Heart right ventricle (tissue), 16 donors: ENCODE measurements around the gene ALKBH5. TPM values are rescaled to one million over a fixed set of nuclear protein-coding genes. Genes with fewer than 3 reads are reported as not detected.

Experiments used
- ATAC-seq, 8 donors: fragments of 200-7000 bp; cut with Tn5 transposase; one replicate each; pipeline ENCODE4 v1.9.1; 2020; ENCODE audit warnings: mild to moderate bottlenecking in 8 of 8, moderate library complexity in 8 of 8, moderate number of reproducible peaks in 1 of 8
- DNase-seq, 2 donors: peaks; one replicate each; pipeline ENCODE4 v3.0.0-alpha.2; 2020
- H3K27ac ChIP-seq, 10 donors: fragments of 200-600 bp; sonication (generic) in 2 of 10; one replicate each; pipeline versions ENCODE4 v1.5.0 to v1.8.0; 2020 to 2022; ENCODE audit warnings: mild to moderate bottlenecking in 3 of 10
- H3K27me3 ChIP-seq, 7 donors: fragments of 200-600 bp; one replicate each; pipeline ENCODE4 v1.8.0; 2021 to 2022; ENCODE audit warnings: mild to moderate bottlenecking in 2 of 7
- H3K36me3 ChIP-seq, 9 donors: fragments of 200-600 bp; sonication (generic) in 1 of 9; one replicate each; pipeline versions ENCODE4 v1.5.0 to v1.8.0; 2020 to 2022; ENCODE audit warnings: mild to moderate bottlenecking in 2 of 9
- H3K4me1 ChIP-seq, 9 donors: fragments of 200-600 bp; sonication (generic) in 1 of 9; one replicate each; pipeline versions ENCODE4 v1.5.0 to v1.8.0; 2020 to 2022; ENCODE audit warnings: mild to moderate bottlenecking in 4 of 9
- H3K4me3 ChIP-seq, 10 donors: fragments of 200-600 bp; sonication (generic) in 2 of 10; one replicate each; pipeline versions ENCODE4 v1.5.0 to v1.8.0; 2020 to 2022; ENCODE audit warnings: mild to moderate bottlenecking in 7 of 10, moderate library complexity in 2 of 10
- H3K9me3 ChIP-seq, 11 donors: fragments of 200-600 bp in 10 of 11; sonication (generic) in 2 of 11; one replicate each; pipeline versions ENCODE4 v1.5.0 to v1.8.0; 2013 to 2022; ENCODE audit warnings: mild to moderate bottlenecking in 2 of 11, control low read depth in 1 of 11, moderate library complexity in 1 of 11
- CTCF ChIP-seq, 9 donors: fragments of 200-600 bp; sonication (generic) in 2 of 9; IDR thresholded peaks; one replicate each; pipeline versions ENCODE4 v1.5.0 to v1.8.0; 2021 to 2022; ENCODE audit warnings: antibody characterized with exemption in 9 of 9, mild to moderate bottlenecking in 5 of 9, moderate library complexity in 1 of 9
- WGBS, 2 donors: extraction: QIAGEN DNeasy Blood & Tissue Kit; methylation state at CpG; one replicate each; pipeline ENCODE4 v1.1.7; 2013; ENCODE audit warnings: inconsistent platforms in 1 of 2; 5-methylcytosine and 5-hydroxymethylcytosine counted together
- intact Hi-C, 10 donors: fragments of 100-400 bp; cut with DNase I; formaldehyde crosslinking; loops; one replicate each; pipeline versions ENCODE4 v1.11.1 to v1.14.2; 2022
- polyA plus RNA-seq, 2 donors: library from polyadenylated mRNA; stranded (reverse); fragments of 200-250 nt; gene quantifications; one replicate each; pipeline ENCODE4 v1.2.3, GENCODE V29; 2013
- total RNA-seq, 10 donors: library from RNA; stranded (reverse); fragmentation: NEBNext Ultra II Directional in 3 of 10; extraction: Animal tissue kit (Norgen Biotek cat#: 25700) in 3 of 10; gene quantifications; one replicate each; pipeline versions ENCODE4 v1.2.1 to v1.2.4, GENCODE V29; 2021 to 2023
- donor health status: Arrhythmogenic right ventricular cardiomyopathy.
- donor health status: ischemic (EF 13 %, LVEDD 7.1; RV severe dilation, severe dysfunction).
- donor health status: healthy with polysubstance abuse.
- donor health status: DM: no; HTN: yes; CAD: no.
- donor health status: DM: no; HTN: no; CAD: no.
- donor health status: ischemic (EF 25% LVEDD 6.9; RV normal size, moderate dysfunction).
- donor health status: ischemic (EF 25% LVEDD 5.7; RV mildly dilated, moderate dysfunction).
- donor health status: healthy.
- donor health status: DM: yes; HTN: yes; CAD: no.
- donor health status: Ischemic cardiomyopathy.
- donor health status: ischemic (EF 35%, LVEDD 5.7; RV mildly dilated, moderate dysfunction).
- donor health status: nonischemic (EF 11% LVEDD 7.7; RV severe dilation, severe dysfunction).
- donor health status: DM: yes; HTN: yes; CAD: no.
- donor health status: PGD.
- donor health status: ischemic (EF 29% LVEDD 5.4; RV normal size, mild dysfunction).
- donor health status: nonischemic (EF 23%, LVEDD 6.1; RV moderate dilation, normal function).

The ALKBH5 gene
- total and polyA plus RNA-seq, 12 donors, result 72.6 to 208 (median 190) TPM

DNA sequence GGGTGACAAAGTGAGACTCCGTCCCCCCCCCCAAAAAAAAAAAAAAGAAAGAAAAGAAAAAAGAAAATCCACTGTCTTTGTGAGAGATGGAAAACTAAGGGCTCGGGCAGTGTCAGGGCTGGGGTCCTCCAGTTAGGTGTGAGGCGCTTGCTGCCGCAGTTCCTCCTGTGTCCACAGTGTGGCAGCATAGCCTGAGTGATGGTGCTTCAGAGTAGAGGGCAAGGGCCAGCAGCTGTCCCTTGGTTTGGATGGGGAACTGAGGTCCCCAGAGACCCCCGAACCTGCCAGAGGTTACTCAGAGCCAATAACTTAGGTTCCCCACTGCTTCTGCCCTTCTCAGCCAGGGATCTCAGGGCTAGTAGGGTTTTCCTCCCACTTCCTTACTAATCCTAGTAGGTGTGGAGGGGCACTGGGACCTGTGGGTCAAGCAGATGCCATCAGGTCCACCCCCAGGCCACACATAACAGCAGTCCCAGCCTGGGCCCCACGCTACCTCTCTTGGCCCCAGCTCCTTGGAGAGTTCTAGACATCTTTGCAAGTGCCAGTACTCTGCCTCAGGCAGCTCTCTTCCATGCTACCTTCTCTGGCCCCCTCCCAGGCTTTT lies 33.9 kb downstream of the ALKBH5 start:
- 12 to 17% methylated on average over 5 to 6 of the region's 6 CpGs for WGBS, 2 donors

GRCh38 chr17:18218756-18219415 lies 35.3 kb downstream of the ALKBH5 start:
- no peak for TF ChIP-seq CTCF (IDR thresholded peaks at IDR 0.05)
- no peaks in the 10 kb centered on the region for H3K36me3 ChIP-seq
- H3K4me3 ChIP-seq, result no peak overlapping the region
- H3K27ac ChIP-seq, result no peak overlapping the region
- H3K4me1 ChIP-seq, result peaks cover 0 to 18% (median 8%) of the 10 kb centered on the region in 9 donors
- H3K27me3 ChIP-seq, result no peaks in the 10 kb centered on the region
- WGBS, 2 donors, result 40 to 49% methylated on average over 4 of the region's 4 CpGs
- peak in 1 of 2 donors; percentile 47 for DNase-seq
- intact Hi-C loops, result loop anchor here in 7 of 10 donors (5.0 to 10.0 kb wide), 5 partner anchors 38 to 98 kb away; partner anchors contain the start of genes FLII (in 3 of the 7), TOP3A (in 3 of the 7) and SMCR8 (in 1 of the 7)
- ATAC-seq, result peak in 5 of 8 donors; percentile 15 to 53 (median 38)
- no peaks in the 10 kb centered on the region for H3K9me3 ChIP-seq

More for the DNA sequence above, 33.9 kb downstream of the ALKBH5 start:
- intact Hi-C loops, result loop anchor here in 7 of 10 donors (2.0 to 10.0 kb wide), 6 partner anchors 40 to 100 kb away; partner anchors contain the start of genes FLII (in 3 of the 7), TOP3A (in 3 of the 7) and SMCR8 (in 1 of the 7)
- peak; percentile 81 to 94 (median 91) for TF ChIP-seq CTCF (IDR thresholded peaks at IDR 0.05)
- ATAC-seq, result peak; percentile 75 to 89 (median 86)
- Histone ChIP-seq H3K27ac (no peak overlapping the region), H3K36me3 (peaks cover 0 to 2% (median 0%) of the 10 kb centered on the region in 9 donors), H3K27me3 (no peaks in the 10 kb centered on the region), H3K4me1 (peaks cover 0 to 18% (median 5%) of the 10 kb centered on the region in 9 donors), H3K4me3 (no peak overlapping the region), H3K9me3 (no peaks in the 10 kb centered on the region)
- peak; percentile 73 to 79 for DNase-seq

DNA sequence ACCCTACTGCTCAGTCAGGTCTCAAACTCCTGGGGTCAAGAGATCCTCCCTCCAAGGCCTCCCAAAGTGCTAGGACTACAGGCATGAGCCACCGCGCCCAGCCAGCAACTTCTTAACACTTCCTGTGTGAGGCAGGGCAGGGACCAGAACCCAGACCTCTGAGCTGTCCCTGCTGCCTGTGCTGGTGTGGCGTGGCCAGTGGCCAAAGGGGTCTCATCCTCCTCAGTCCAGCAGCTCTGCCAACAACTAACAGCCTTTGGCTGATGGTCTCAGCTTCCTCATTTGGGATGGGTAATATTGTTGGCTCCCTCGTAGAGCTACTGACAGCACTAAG lies 40.4 kb downstream of the ALKBH5 start:
- no peak for DNase-seq
- intact Hi-C loops, result loop anchor here in 2 of 10 donors (10.0 kb wide), 1 partner anchor 91 kb away; the partner anchor contains the start of genes SMCR8 (in 2 of the 2) and TOP3A (in 2 of the 2)
- H3K27ac ChIP-seq, result peak overlapping the region in 9 of 10 donors; percentile 27 to 78 (median 64)
- no peaks in the 10 kb centered on the region for H3K27me3 ChIP-seq
- no peaks in the 10 kb centered on the region for H3K9me3 ChIP-seq
- H3K4me3 ChIP-seq, result peak overlapping the region in 1 of 10 donors; percentile 78
- WGBS, 2 donors, result 81 to 89% methylated on average over 4 of the region's 4 CpGs
- TF ChIP-seq CTCF (IDR thresholded peaks at IDR 0.05), result no peak
- ATAC-seq, result no peak
- no peaks in the 10 kb centered on the region for H3K36me3 ChIP-seq
- H3K4me1 ChIP-seq, result peaks cover 11 to 35% (median 25%) of the 10 kb centered on the region in 9 donors

DNA sequence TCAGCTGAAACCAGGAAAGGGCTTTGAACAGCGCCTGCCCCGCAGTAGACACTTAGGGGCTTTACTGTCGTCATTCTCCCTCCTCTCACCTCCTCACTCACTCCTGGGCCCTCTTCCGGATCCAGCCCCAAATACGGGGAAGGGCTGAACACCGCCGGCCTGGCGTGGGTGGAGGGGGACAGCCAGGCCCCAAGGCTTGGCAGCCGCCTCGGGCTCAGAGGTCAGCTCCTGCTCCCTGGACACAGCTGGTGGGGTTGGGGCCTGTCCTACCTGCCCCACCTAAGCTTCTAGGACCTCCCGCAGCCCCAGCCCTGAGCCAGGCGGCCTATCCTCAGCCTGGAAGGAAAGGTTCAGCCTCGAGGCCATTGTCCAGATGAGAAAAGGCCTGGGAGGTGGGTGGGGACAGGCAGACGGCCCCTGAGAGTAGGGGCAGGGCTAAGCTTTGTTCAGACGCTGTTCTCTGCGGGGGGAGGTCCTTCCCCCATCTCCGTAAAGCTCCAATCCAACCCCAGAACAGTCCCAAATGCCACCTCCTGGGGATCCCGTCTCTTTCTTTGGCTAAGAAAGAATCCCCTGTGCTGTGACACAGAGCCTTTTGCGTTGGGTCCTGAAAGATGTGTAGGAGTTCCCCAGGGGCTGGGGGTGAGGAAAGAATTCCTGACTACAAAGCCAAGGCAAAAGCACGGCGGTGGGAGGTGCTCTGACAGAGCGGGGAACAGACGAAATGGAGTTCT lies 40.9 kb downstream of the ALKBH5 start:
- H3K27me3 ChIP-seq, result no peaks in the 10 kb centered on the region
- ATAC-seq (peak; percentile 8 to 56 (median 38)), DNase-seq (peak; percentile 24 to 48)
- WGBS, 2 donors, result 42 to 44% methylated on average over 23 of the region's 23 CpGs
- H3K4me3 ChIP-seq, result peak overlapping the region in 9 of 10 donors; percentile 18 to 78 (median 43)
- H3K27ac ChIP-seq, result peak overlapping the region; percentile 11 to 78 (median 64)
- H3K36me3 ChIP-seq, result no peaks in the 10 kb centered on the region
- peaks cover 11 to 30% (median 20%) of the 10 kb centered on the region in 9 donors for H3K4me1 ChIP-seq
- no peaks in the 10 kb centered on the region for H3K9me3 ChIP-seq
- TF ChIP-seq CTCF (IDR thresholded peaks at IDR 0.05), result no peak
- intact Hi-C loops, result loop anchor here in 3 of 10 donors (5.0 to 10.0 kb wide), 2 partner anchors 90 to 93 kb away; partner anchors contain the start of genes SMCR8 (in 3 of the 3) and TOP3A (in 2 of the 3)
